Measurements from ENCODE around the gene TMEM121. TPM values are rescaled to one million over a fixed set of nuclear protein-coding genes. Genes with fewer than 3 reads are reported as not detected.

Gene TMEM121
- total and polyA plus RNA-seq, 7 experiments from 2014 or later, result 0.83 to 5.7 (median 3.7) TPM

DNA sequence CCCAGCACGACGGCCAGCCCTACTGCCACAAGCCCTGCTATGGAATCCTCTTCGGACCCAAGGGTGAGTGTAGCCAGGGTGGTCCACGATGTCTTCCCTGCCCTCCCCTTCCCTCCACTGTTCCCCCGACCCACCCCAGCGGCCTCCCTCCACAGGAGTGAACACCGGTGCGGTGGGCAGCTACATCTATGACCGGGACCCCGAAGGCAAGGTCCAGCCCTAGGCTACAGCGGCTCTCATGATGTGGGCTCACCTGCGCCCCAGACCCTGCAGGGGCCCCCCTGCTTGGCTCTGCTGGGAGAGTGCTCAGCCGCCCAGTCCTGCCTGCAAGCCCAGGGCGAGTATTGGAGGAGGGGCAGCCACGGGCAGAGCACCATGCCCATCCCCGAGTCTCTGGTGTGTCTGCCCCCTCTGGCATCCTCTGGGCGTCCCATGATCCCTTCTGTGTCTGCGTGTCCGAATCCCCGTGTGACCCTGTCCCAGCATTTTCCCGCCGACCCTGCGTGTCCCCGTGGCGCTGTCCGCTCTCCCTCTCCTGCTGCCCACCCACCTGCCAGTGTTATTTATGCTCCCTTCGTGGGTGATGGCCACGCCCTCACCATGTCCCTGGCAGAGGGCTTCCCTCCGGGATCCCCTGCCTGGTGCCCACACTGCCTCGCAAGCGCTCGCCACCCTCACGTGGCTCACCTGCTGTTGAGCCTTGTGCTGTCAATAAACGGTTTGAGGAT, 46.8 kb upstream of the TMEM121 start:
- DNase-seq, result peak in 4 of 9 donors; percentile 31 to 43 (median 37)
- peaks cover 41 to 79% of the 10 kb centered on the region in 2 donors for H3K4me1 ChIP-seq (ENCODE audit: control insufficient read depth in 2 of 2, insufficient read depth in 2 of 2, low read length in 2 of 2)
- Mint-ChIP-seq H3K27me3 (peaks cover 0 to 44% (median 0%) of the 10 kb centered on the region in 5 donors), H3K27ac (peak overlapping the region; percentile 79 to 100 (median 98)), H3K9me3 (peaks cover 0 to 10% (median 0%) of the 10 kb centered on the region in 11 donors), H3K4me1 (peaks cover 18 to 57% (median 35%) of the 10 kb centered on the region in 7 donors), H3K36me3 (peaks cover 0 to 6% (median 0%) of the 10 kb centered on the region in 5 donors), H3K4me3 (peak overlapping the region; percentile 25 to 92 (median 70))
- no peak overlapping the region for H3K4me3 ChIP-seq (ENCODE audit: low read length)
- intact Hi-C loops (cut with micrococcal nuclease), result loop anchor here (2.0 kb wide), 3 partner anchors 49 to 179 kb away; partner anchors contain the start of gene BRF1 (in 1 of the 2)
- no peaks in the 10 kb centered on the region for H3K36me3 ChIP-seq (ENCODE audit: control insufficient read depth in 2 of 3, insufficient read depth in 3 of 3, low read length in 3 of 3)
- H3K27me3 ChIP-seq (ENCODE audit: control insufficient read depth in 2 of 2, insufficient read depth in 2 of 2, low read length in 2 of 2), result no peaks in the 10 kb centered on the region
- no peaks in the 10 kb centered on the region for H3K9me3 ChIP-seq (ENCODE audit: control insufficient read depth in 2 of 3, low read length in 3 of 3)
- ATAC-seq, result no peak
- CTCF ChIA-PET, result interaction anchor here (4.6 kb wide), 1 partner anchor 11 kb away, joined by 94 read pairs; the partner anchor contains the start of gene TEDC1
- peak overlapping the region; percentile 100 for H3K27ac ChIP-seq (ENCODE audit: low read depth, low read length)
- POLR2A ChIA-PET, result interaction anchor here (3.1 kb wide), 1 partner anchor 11 kb away, joined by 80 read pairs; the partner anchor contains the start of gene TEDC1

DNA sequence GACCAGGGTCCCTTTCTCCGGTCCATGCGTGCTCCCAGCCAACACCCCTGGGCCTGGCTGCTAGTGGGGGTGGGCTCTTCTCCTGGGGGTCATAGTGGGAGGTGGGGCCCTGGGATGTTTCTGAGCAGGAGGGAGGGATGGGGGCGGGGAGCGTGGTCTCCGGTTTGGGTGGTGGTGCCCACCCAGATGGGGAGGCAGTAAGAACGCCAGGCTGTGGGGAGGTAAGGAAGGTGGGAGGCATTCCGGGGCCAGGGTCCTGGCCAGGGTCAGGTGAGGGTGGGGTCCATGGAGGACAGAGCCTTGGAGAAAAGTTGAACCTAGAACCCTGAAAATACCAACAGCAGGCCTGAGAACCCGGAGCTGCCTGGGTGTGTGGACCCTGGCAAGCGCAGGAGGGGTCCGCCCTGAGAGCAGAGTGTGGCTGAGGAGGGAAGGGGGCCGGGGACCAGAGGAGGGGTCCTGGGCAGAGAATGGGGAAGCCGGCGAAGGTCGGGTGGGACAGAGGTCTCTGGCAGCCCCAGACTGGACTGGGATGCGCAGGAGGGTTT, 46.1 kb upstream of the TMEM121 start:
- Histone ChIP-seq H3K9me3 (ENCODE audit: control insufficient read depth in 2 of 3, low read length in 3 of 3) (no peaks in the 10 kb centered on the region), H3K27me3 (ENCODE audit: control insufficient read depth in 2 of 2, insufficient read depth in 2 of 2, low read length in 2 of 2) (no peaks in the 10 kb centered on the region), H3K36me3 (ENCODE audit: control insufficient read depth in 2 of 3, insufficient read depth in 3 of 3, low read length in 3 of 3) (no peaks in the 10 kb centered on the region), H3K4me3 (ENCODE audit: low read length) (no peak overlapping the region), H3K4me1 (ENCODE audit: control insufficient read depth in 2 of 2, insufficient read depth in 2 of 2, low read length in 2 of 2) (peaks cover 48 to 80% of the 10 kb centered on the region in 2 donors), H3K27ac (ENCODE audit: low read depth, low read length) (peak overlapping the region; percentile 100)
- Mint-ChIP-seq H3K27me3 (peaks cover 0 to 44% (median 0%) of the 10 kb centered on the region in 5 donors), H3K4me1 (peaks cover 24 to 64% (median 38%) of the 10 kb centered on the region in 7 donors), H3K9me3 (peaks cover 0 to 10% (median 0%) of the 10 kb centered on the region in 11 donors), H3K4me3 (peak overlapping the region in 8 of 10 donors; percentile 41 to 92 (median 84)), H3K36me3 (peaks cover 0 to 6% (median 0%) of the 10 kb centered on the region in 5 donors), H3K27ac (peak overlapping the region; percentile 91 to 100 (median 99))
- no peak for ATAC-seq
- no peak for DNase-seq
- intact Hi-C loops (cut with micrococcal nuclease), result loop anchor here (2.0 kb wide), 3 partner anchors 49 to 179 kb away; partner anchors contain the start of gene BRF1 (in 1 of the 2)
- ChIA-PET POLR2A (interaction anchor here (1.0 to 3.1 kb wide), 5 partner anchors 10 to 83 kb away, joined by 3 to 80 read pairs (median 3); partner anchors contain the start of gene TEDC1), CTCF (interaction anchor here (0.6 to 4.6 kb wide), 7 partner anchors 10 to 187 kb away, joined by 3 to 94 read pairs (median 4); partner anchors contain the start of genes TEDC1 and TEX22)

DNA sequence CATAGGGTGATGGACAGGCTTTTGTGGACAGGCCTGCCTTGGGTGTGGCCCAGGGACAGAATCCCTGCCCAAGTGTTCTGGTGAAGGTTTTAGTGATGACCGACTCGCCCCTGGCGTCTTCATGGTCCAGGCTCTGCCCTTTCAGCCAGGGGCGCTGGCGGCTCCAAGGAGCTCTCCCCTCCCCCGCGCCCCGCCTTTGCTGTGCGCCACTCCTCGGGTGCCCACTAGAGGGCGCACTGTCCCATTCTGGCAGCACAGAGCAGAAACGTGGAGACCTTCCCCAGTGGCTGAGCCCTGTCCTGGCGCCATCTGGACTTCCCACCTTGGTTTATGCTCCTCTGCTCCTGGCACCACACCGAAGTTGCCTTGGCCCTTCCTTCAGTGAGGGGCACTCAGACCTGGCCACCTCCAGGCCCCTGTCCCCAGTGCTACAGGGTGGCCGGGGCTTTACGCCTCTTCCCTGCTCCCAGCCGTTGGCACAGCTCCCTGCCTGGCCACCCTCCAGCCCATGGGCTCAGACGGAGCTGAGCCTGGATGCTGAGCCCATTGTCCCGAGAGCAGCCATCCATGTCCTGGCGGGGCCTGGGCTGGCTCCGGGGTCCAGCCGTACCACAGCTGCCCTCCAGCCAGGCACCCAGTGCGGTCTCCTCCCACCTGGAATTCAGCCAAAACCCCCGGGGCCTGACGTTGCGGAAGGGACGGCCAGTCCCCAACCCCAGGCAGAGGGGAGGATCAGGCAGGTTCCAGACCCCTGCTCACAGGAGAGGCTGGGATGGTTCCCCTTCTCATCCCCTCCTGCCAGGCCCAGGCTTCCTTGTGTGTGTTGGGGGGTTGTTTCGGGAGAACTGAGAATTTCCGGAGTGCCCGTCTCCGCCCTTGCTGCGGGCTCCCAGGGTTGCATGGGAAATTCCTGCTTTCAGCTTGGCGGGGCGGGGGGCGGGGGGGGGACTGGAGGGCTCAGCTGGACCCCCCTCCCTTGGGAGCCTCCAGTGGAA, 45.3 kb upstream of the TMEM121 start:
- H3K4me1 Mint-ChIP-seq, result peaks cover 29 to 72% (median 43%) of the 10 kb centered on the region in 7 donors
- POLR2A ChIA-PET, result interaction anchor here (1.0 to 3.1 kb wide), 6 partner anchors 9 to 416 kb away, joined by 3 to 80 read pairs (median 4); partner anchors contain the start of genes GPR132 and TEDC1
- peak overlapping the region; percentile 73 to 92 (median 86) for H3K4me3 Mint-ChIP-seq
- H3K36me3 ChIP-seq (ENCODE audit: control insufficient read depth in 2 of 3, insufficient read depth in 3 of 3, low read length in 3 of 3), result no peaks in the 10 kb centered on the region
- peak overlapping the region; percentile 91 to 100 (median 99) for H3K27ac Mint-ChIP-seq
- H3K27me3 Mint-ChIP-seq, result peaks cover 0 to 36% (median 0%) of the 10 kb centered on the region in 5 donors
- CTCF ChIA-PET, result interaction anchor here (0.6 to 4.6 kb wide), 10 partner anchors 9 to 188 kb away, joined by 3 to 94 read pairs (median 3); partner anchors contain the start of genes TEDC1 and TEX22
- H3K4me3 ChIP-seq (ENCODE audit: low read length), result peak overlapping the region; percentile 82
- H3K9me3 ChIP-seq (ENCODE audit: control insufficient read depth in 2 of 3, low read length in 3 of 3), result no peaks in the 10 kb centered on the region
- ATAC-seq, result peak; percentile 74
- intact Hi-C loops (cut with micrococcal nuclease), result loop anchor here (1.0 to 2.0 kb wide), 6 partner anchors 8 to 180 kb away; partner anchors contain the start of gene BRF1 (in 1 of the 2)
- peaks cover 56 to 78% of the 10 kb centered on the region in 2 donors for H3K4me1 ChIP-seq (ENCODE audit: control insufficient read depth in 2 of 2, insufficient read depth in 2 of 2, low read length in 2 of 2)
- H3K9me3 Mint-ChIP-seq, result peaks cover 0 to 10% (median 0%) of the 10 kb centered on the region in 11 donors
- peaks cover 0 to 6% (median 0%) of the 10 kb centered on the region in 5 donors for H3K36me3 Mint-ChIP-seq
- peak overlapping the region; percentile 100 for H3K27ac ChIP-seq (ENCODE audit: low read depth, low read length)
- H3K27me3 ChIP-seq (ENCODE audit: control insufficient read depth in 2 of 2, insufficient read depth in 2 of 2, low read length in 2 of 2), result no peaks in the 10 kb centered on the region
- DNase-seq, result peak; percentile 86 to 98 (median 94)

DNA sequence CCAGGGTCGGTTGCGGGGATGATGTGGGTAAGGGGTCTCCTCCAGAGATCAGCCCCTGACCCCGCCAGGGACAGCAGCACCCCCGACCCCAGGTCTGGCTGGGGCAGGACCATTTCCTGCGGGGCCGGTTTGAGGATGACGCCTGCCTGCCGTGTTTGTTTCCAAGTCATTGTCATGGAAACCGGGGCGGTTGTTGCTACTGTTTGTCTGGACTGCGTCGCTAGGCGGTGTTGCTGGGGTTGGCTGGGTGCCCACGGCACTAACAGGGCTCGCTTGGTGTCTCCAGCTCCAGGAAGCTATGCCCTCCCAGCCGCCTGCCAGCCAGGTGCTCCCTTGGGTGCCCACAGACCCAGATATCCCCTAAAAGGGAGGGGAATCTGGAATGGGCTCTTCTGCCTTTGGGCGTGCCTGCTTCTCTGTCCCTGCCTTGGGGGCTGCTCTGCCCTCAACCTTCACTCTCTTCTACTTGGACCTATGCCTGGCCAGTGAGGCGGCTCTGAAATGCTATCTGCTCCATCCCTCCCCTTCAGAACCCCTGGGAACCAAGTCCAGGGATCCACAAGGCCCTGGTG, 44.4 kb upstream of the TMEM121 start:
- H3K4me1 ChIP-seq (ENCODE audit: control insufficient read depth in 2 of 2, insufficient read depth in 2 of 2, low read length in 2 of 2), result peaks cover 49 to 78% of the 10 kb centered on the region in 2 donors
- ChIA-PET CTCF (interaction anchor here (0.8 to 4.6 kb wide), 4 partner anchors 8 to 185 kb away, joined by 3 to 94 read pairs (median 12); partner anchors contain the start of gene TEDC1), POLR2A (interaction anchor here (0.9 to 3.1 kb wide), 4 partner anchors 9 to 417 kb away, joined by 3 to 80 read pairs (median 5); partner anchors contain the start of genes BRF1, GPR132 and TEDC1)
- H3K27ac Mint-ChIP-seq, result peak overlapping the region; percentile 91 to 100 (median 99)
- H3K9me3 ChIP-seq (ENCODE audit: control insufficient read depth in 2 of 3, low read length in 3 of 3), result no peaks in the 10 kb centered on the region
- H3K4me3 Mint-ChIP-seq, result peak overlapping the region; percentile 71 to 92 (median 85)
- H3K36me3 Mint-ChIP-seq, result peaks cover 0 to 6% (median 0%) of the 10 kb centered on the region in 5 donors
- H3K27ac ChIP-seq (ENCODE audit: low read depth, low read length), result peak overlapping the region; percentile 100
- intact Hi-C loops (cut with micrococcal nuclease), result loop anchor here (1.0 to 2.0 kb wide), 6 partner anchors 7 to 181 kb away; partner anchors contain the start of gene BRF1 (in 1 of the 2)
- peak overlapping the region; percentile 32 for H3K4me3 ChIP-seq (ENCODE audit: low read length)
- peaks cover 0 to 10% (median 0%) of the 10 kb centered on the region in 11 donors for H3K9me3 Mint-ChIP-seq
- ATAC-seq (peak; percentile 71), DNase-seq (peak; percentile 84 to 99 (median 98))
- peaks cover 29 to 66% (median 46%) of the 10 kb centered on the region in 7 donors for H3K4me1 Mint-ChIP-seq
- no peaks in the 10 kb centered on the region for H3K36me3 ChIP-seq (ENCODE audit: control insufficient read depth in 2 of 3, insufficient read depth in 3 of 3, low read length in 3 of 3)
- peaks cover 0 to 28% (median 0%) of the 10 kb centered on the region in 5 donors for H3K27me3 Mint-ChIP-seq
- no peaks in the 10 kb centered on the region for H3K27me3 ChIP-seq (ENCODE audit: control insufficient read depth in 2 of 2, insufficient read depth in 2 of 2, low read length in 2 of 2)

DNA sequence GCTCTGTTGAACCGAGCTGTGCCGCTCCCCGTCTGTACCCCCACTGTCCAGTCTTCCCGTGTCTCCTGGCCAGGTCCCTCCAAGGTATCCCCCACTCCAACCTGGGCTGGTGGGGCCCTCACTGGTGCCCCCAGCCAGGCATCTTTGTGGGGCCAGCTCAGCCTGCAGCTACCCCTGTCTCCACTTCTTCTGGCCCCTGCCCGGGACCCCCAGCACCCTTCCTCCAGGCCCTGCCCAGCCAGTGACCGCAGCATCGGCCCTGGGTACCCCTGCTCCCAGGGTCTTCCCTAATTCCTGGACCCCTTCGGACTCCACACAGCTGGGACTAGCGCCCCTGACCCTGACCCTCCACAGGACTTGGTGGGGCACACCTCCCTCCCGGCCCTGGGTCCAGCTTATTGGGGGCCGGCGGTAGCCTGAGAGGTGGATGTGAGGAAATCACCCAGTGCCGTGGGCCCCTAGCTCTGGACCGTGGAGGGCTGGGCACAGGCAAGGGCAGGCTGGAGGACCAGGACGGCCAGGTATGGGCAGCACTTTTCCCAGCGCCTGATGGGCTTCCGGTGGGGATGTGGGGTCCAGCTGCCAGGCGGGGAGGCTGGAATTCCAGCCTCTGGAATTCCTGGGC, 43.8 kb upstream of the TMEM121 start:
- Histone ChIP-seq H3K27me3 (ENCODE audit: control insufficient read depth in 2 of 2, insufficient read depth in 2 of 2, low read length in 2 of 2) (no peaks in the 10 kb centered on the region), H3K36me3 (ENCODE audit: control insufficient read depth in 2 of 3, insufficient read depth in 3 of 3, low read length in 3 of 3) (no peaks in the 10 kb centered on the region), H3K4me1 (ENCODE audit: control insufficient read depth in 2 of 2, insufficient read depth in 2 of 2, low read length in 2 of 2) (peaks cover 48 to 72% of the 10 kb centered on the region in 2 donors), H3K27ac (ENCODE audit: low read depth, low read length) (peak overlapping the region; percentile 100), H3K4me3 (ENCODE audit: low read length) (peak overlapping the region; percentile 32), H3K9me3 (ENCODE audit: control insufficient read depth in 2 of 3, low read length in 3 of 3) (no peaks in the 10 kb centered on the region)
- peaks cover 0 to 22% (median 0%) of the 10 kb centered on the region in 5 donors for H3K27me3 Mint-ChIP-seq
- peak overlapping the region; percentile 91 to 100 (median 99) for H3K27ac Mint-ChIP-seq
- H3K36me3 Mint-ChIP-seq, result peaks cover 0 to 2% (median 0%) of the 10 kb centered on the region in 5 donors
- H3K4me3 Mint-ChIP-seq, result peak overlapping the region; percentile 71 to 92 (median 85)
- intact Hi-C loops (cut with micrococcal nuclease), result no loop called here
- ATAC-seq, result no peak
- peaks cover 25 to 60% (median 41%) of the 10 kb centered on the region in 7 donors for H3K4me1 Mint-ChIP-seq
- ChIA-PET CTCF (interaction anchor here (3.1 to 4.6 kb wide), 2 partner anchors 8 to 112 kb away, joined by 20 to 94 read pairs; partner anchors contain the start of gene TEDC1), POLR2A (interaction anchor here (0.9 to 3.1 kb wide), 3 partner anchors 8 to 417 kb away, joined by 3 to 80 read pairs (median 4); partner anchors contain the start of genes BRF1, GPR132 and TEDC1)
- H3K9me3 Mint-ChIP-seq, result peaks cover 0 to 6% (median 0%) of the 10 kb centered on the region in 11 donors
- no peak for DNase-seq

Measured in naive thymus-derived CD4-positive, alpha-beta T cell (primary cell).